Measurements from ENCODE around the gene TMOD1.

GRCh38 chr9:97525451-97525850, 24.0 kb downstream of the TMOD1 start:
- no peak for TF ChIP-seq POLR2A (IDR thresholded peaks at IDR 0.05)
- TF ChIP-seq, protein P1, sequence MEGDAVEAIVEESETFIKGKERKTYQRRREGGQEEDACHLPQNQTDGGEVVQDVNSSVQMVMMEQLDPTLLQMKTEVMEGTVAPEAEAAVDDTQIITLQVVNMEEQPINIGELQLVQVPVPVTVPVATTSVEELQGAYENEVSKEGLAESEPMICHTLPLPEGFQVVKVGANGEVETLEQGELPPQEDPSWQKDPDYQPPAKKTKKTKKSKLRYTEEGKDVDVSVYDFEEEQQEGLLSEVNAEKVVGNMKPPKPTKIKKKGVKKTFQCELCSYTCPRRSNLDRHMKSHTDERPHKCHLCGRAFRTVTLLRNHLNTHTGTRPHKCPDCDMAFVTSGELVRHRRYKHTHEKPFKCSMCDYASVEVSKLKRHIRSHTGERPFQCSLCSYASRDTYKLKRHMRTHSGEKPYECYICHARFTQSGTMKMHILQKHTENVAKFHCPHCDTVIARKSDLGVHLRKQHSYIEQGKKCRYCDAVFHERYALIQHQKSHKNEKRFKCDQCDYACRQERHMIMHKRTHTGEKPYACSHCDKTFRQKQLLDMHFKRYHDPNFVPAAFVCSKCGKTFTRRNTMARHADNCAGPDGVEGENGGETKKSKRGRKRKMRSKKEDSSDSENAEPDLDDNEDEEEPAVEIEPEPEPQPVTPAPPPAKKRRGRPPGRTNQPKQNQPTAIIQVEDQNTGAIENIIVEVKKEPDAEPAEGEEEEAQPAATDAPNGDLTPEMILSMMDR (IDR thresholded peaks at IDR 0.05): no peak
